Measurements from ENCODE around the gene CDH11. TPM values are rescaled to one million over a fixed set of nuclear protein-coding genes. Genes with fewer than 3 reads are reported as not detected.

Gene CDH11
- total and polyA plus RNA-seq, 10 of the 15 experiments (the other 5 are each of a cell fraction or from before 2014, with no cell fraction given), result 0.31 to 9.7 (median 0.87) TPM

DNA sequence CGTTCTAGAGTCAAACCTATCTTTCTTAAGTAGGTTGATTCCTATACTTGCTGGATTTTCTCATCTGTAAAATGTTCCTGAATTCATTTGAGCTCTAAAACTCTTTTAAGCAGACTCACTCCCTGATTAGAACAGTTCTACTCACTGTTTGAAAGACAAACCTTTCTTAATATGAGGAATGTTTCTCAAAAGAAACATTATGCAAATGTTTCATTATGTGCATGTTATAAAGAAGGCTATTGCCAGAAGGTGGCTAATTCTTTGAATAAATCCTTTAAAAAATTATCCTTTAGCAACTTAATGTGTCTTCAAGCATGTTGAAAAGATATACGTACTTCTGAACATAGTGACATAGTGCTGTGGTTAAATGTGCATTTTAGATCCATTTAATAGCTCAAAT is 124.1 kb downstream of the CDH11 start:
- Histone ChIP-seq H3K4me1 (ENCODE audit: control insufficient read depth, insufficient read depth, low read length) (no peaks in the 10 kb centered on the region), H3K4me3 (no peak overlapping the region), H3K27ac (ENCODE audit: control insufficient read depth, insufficient read depth) (no peak overlapping the region), H3K36me3 (ENCODE audit: control insufficient read depth in 2 of 2, insufficient read depth in 2 of 2, low read length in 1 of 2) (no peaks in the 10 kb centered on the region), H4K20me1 (ENCODE audit: control insufficient read depth, insufficient read depth) (no peaks in the 10 kb centered on the region), H3K9me3 (replicated peaks; ENCODE audit: control insufficient read depth, insufficient read depth, low read length) (no peaks in the 10 kb centered on the region), H2AFZ (ENCODE audit: control insufficient read depth, low read depth, low read length) (no peak overlapping the region), H3K79me2 (ENCODE audit: control insufficient read depth, insufficient read depth, low read length) (no peaks in the 10 kb centered on the region), H3K27me3 (replicated peaks in 1 of 2; ENCODE audit: control insufficient read depth in 2 of 2, insufficient read depth in 2 of 2, low read length in 1 of 2) (no peaks in the 10 kb centered on the region), H3K9ac (ENCODE audit: control insufficient read depth, insufficient read depth, low read length) (no peak overlapping the region), H3K4me2 (ENCODE audit: control insufficient read depth, insufficient read depth) (no peak overlapping the region)
- RAD21 ChIA-PET (ENCODE audit: unreplicated experiment), result no interaction called here
- TF ChIP-seq, protein P1, sequence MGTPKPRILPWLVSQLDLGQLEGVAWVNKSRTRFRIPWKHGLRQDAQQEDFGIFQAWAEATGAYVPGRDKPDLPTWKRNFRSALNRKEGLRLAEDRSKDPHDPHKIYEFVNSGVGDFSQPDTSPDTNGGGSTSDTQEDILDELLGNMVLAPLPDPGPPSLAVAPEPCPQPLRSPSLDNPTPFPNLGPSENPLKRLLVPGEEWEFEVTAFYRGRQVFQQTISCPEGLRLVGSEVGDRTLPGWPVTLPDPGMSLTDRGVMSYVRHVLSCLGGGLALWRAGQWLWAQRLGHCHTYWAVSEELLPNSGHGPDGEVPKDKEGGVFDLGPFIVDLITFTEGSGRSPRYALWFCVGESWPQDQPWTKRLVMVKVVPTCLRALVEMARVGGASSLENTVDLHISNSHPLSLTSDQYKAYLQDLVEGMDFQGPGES (IDR thresholded peaks at IDR 0.05), result no peak
- TF ChIP-seq POLR2AphosphoS2 (IDR thresholded peaks at IDR 0.05; ENCODE audit: low read depth, low read length), result no peak
- TF ChIP-seq HDAC2 (IDR thresholded peaks at IDR 0.05), result no peak
- TF ChIP-seq, protein P2, sequence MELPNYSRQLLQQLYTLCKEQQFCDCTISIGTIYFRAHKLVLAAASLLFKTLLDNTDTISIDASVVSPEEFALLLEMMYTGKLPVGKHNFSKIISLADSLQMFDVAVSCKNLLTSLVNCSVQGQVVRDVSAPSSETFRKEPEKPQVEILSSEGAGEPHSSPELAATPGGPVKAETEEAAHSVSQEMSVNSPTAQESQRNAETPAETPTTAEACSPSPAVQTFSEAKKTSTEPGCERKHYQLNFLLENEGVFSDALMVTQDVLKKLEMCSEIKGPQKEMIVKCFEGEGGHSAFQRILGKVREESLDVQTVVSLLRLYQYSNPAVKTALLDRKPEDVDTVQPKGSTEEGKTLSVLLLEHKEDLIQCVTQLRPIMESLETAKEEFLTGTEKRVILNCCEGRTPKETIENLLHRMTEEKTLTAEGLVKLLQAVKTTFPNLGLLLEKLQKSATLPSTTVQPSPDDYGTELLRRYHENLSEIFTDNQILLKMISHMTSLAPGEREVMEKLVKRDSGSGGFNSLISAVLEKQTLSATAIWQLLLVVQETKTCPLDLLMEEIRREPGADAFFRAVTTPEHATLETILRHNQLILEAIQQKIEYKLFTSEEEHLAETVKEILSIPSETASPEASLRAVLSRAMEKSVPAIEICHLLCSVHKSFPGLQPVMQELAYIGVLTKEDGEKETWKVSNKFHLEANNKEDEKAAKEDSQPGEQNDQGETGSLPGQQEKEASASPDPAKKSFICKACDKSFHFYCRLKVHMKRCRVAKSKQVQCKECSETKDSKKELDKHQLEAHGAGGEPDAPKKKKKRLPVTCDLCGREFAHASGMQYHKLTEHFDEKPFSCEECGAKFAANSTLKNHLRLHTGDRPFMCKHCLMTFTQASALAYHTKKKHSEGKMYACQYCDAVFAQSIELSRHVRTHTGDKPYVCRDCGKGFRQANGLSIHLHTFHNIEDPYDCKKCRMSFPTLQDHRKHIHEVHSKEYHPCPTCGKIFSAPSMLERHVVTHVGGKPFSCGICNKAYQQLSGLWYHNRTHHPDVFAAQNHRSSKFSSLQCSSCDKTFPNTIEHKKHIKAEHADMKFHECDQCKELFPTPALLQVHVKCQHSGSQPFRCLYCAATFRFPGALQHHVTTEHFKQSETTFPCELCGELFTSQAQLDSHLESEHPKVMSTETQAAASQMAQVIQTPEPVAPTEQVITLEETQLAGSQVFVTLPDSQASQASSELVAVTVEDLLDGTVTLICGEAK (IDR thresholded peaks at IDR 0.05; ENCODE audit: borderline replicate concordance), result no peak
- no peak for TF ChIP-seq ASH2L (IDR thresholded peaks at IDR 0.05; ENCODE audit: borderline replicate concordance, low read depth)
- TF ChIP-seq EGR1 (IDR thresholded peaks at IDR 0.05; ENCODE audit: borderline replicate concordance in 1 of 2, low read depth in 2 of 2, low read length in 2 of 2), result no peak
- no peak for TF ChIP-seq BACH1 (IDR thresholded peaks at IDR 0.05; ENCODE audit: borderline replicate concordance)
- no peak for TF ChIP-seq ZBED1 (IDR thresholded peaks at IDR 0.05; ENCODE audit: borderline replicate concordance)
- in situ Hi-C loops (cut with MboI), result no loop called here
- ATAC-seq (no peak), DNase-seq (ENCODE audit: low read depth, low spot score) (no peak), FAIRE-seq (no peak)
- no TSS peak for BruUV-seq (replicated peaks)
- SMC1A ChIA-PET (ENCODE audit: uncharacterized antibody, unreplicated experiment), result interaction anchor here (1.3 kb wide), 1 partner anchor 15 kb away, joined by 3 read pairs; no protein-coding TSS in a partner anchor
- POLR2A ChIA-PET, result no interaction called here
- CTCF ChIA-PET, result interaction anchor here (0.6 kb wide), 1 partner anchor 36 kb away, joined by 3 read pairs; no protein-coding TSS in a partner anchor
- intact Hi-C loops (cut with micrococcal nuclease; ENCODE audit: unreplicated experiment), result no loop called here
- 0% methylated on average over 2 of the region's 2 CpGs for WGBS (ENCODE audit: insufficient coverage, insufficient replicate concordance, low lambda C conversion rate, missing lambda C conversion rate)

All from GM12878 (cell line).